ENCODE data around the gene PAX7.

Gene PAX7

GRCh38 chr1:18608534-18608933 lies 22.1 kb upstream of the PAX7 start:
- H3K4me1 Mint-ChIP-seq: no peaks in the 10 kb centered on the region
- no peak overlapping the region for H3K4me3 Mint-ChIP-seq
- no peaks in the 10 kb centered on the region for H3K9me3 Mint-ChIP-seq
- H3K27ac Mint-ChIP-seq: no peak overlapping the region
- H3K27me3 Mint-ChIP-seq: peaks cover 10% of the 10 kb centered on the region
- DNase-seq (no peak), ATAC-seq (no peak)

GRCh38 chr1:18611311-18611710 lies 19.3 kb upstream of the PAX7 start:
- no peak for DNase-seq
- Mint-ChIP-seq H3K4me1 (no peaks in the 10 kb centered on the region), H3K9me3 (no peaks in the 10 kb centered on the region), H3K27me3 (peaks cover 17% of the 10 kb centered on the region), H3K4me3 (no peak overlapping the region), H3K27ac (no peak overlapping the region)
- ATAC-seq: no peak

GRCh38 chr1:18612073-18612472 lies 18.6 kb upstream of the PAX7 start:
- Mint-ChIP-seq H3K9me3 (no peaks in the 10 kb centered on the region), H3K4me1 (no peaks in the 10 kb centered on the region), H3K27ac (no peak overlapping the region), H3K4me3 (no peak overlapping the region), H3K27me3 (peaks cover 17% of the 10 kb centered on the region)
- ATAC-seq: no peak
- DNase-seq: no peak

- no peaks in the 10 kb centered on the region for H3K9me3 Mint-ChIP-seq
- no peak overlapping the region for H3K4me3 Mint-ChIP-seq
- H3K4me1 Mint-ChIP-seq: no peaks in the 10 kb centered on the region
- H3K27me3 Mint-ChIP-seq: peaks cover 26% of the 10 kb centered on the region
- DNase-seq (no peak), ATAC-seq (no peak)
- H3K27ac Mint-ChIP-seq: no peak overlapping the region
Observed at GRCh38 chr1:18614069-18614735, 16.4 kb upstream of the PAX7 start.

- Mint-ChIP-seq H3K27me3 (peaks cover 48% of the 10 kb centered on the region), H3K4me1 (no peaks in the 10 kb centered on the region), H3K4me3 (no peak overlapping the region), H3K9me3 (no peaks in the 10 kb centered on the region), H3K27ac (no peak overlapping the region)
- ATAC-seq: peak; percentile 84
- DNase-seq: no peak
Observed at GRCh38 chr1:18618546-18619466, 11.8 kb upstream of the PAX7 start.

- no peaks in the 10 kb centered on the region for H3K4me1 Mint-ChIP-seq
- DNase-seq: no peak
- ATAC-seq: no peak
- peaks cover 48% of the 10 kb centered on the region for H3K27me3 Mint-ChIP-seq
- no peak overlapping the region for H3K27ac Mint-ChIP-seq
- no peaks in the 10 kb centered on the region for H3K9me3 Mint-ChIP-seq
- H3K4me3 Mint-ChIP-seq: no peak overlapping the region
Observed at GRCh38 chr1:18619467-18619835, 11.2 kb upstream of the PAX7 start.

GRCh38 chr1:18628511-18628910 lies 2.1 kb upstream of the PAX7 start:
- H3K4me1 Mint-ChIP-seq: peaks cover 31% of the 10 kb centered on the region
- H3K27me3 Mint-ChIP-seq: peaks cover 100% of the 10 kb centered on the region
- ATAC-seq: no peak

GRCh38 chr1:18629659-18630510 lies 761 bp upstream of the PAX7 start:
- H3K4me3 Mint-ChIP-seq: peak overlapping the region in 1 of 2 donors; percentile 3
- no peak overlapping the region for H3K27ac Mint-ChIP-seq
- peaks cover 100% of the 10 kb centered on the region for H3K27me3 Mint-ChIP-seq
- peaks cover 39% of the 10 kb centered on the region for H3K4me1 Mint-ChIP-seq
- H3K9me3 Mint-ChIP-seq: no peaks in the 10 kb centered on the region
- ATAC-seq: no peak
- DNase-seq: no peak

More at GRCh38 chr1:18628511-18628910, 2.1 kb upstream of the PAX7 start:
- Mint-ChIP-seq H3K9me3 (no peaks in the 10 kb centered on the region), H3K4me3 (no peak overlapping the region), H3K27ac (no peak overlapping the region)
- no peak for DNase-seq

- H3K27me3 Mint-ChIP-seq: peaks cover 100% of the 10 kb centered on the region
- peak overlapping the region in 1 of 2 donors; percentile 55 for H3K27ac Mint-ChIP-seq
- H3K4me3 Mint-ChIP-seq: peak overlapping the region; percentile 17 to 23
- ATAC-seq (no peak), DNase-seq (no peak)
- H3K9me3 Mint-ChIP-seq: no peaks in the 10 kb centered on the region
- H3K4me1 Mint-ChIP-seq: peaks cover 51% of the 10 kb centered on the region
Observed at GRCh38 chr1:18631496-18632217, 1.0 kb downstream of the PAX7 start.

GRCh38 chr1:18632218-18632588 lies 1.6 kb downstream of the PAX7 start:
- Mint-ChIP-seq H3K9me3 (no peaks in the 10 kb centered on the region), H3K27me3 (peaks cover 100% of the 10 kb centered on the region), H3K27ac (peak overlapping the region in 1 of 2 donors; percentile 21), H3K4me1 (peaks cover 56% of the 10 kb centered on the region), H3K4me3 (peak overlapping the region in 1 of 2 donors; percentile 23)
- no peak for ATAC-seq
- no peak for DNase-seq

GRCh38 chr1:18632783-18633421 lies 2.3 kb downstream of the PAX7 start:
- Mint-ChIP-seq H3K4me1 (peaks cover 61% of the 10 kb centered on the region), H3K9me3 (no peaks in the 10 kb centered on the region), H3K27me3 (peaks cover 100% of the 10 kb centered on the region), H3K27ac (no peak overlapping the region), H3K4me3 (no peak overlapping the region)
- DNase-seq (no peak), ATAC-seq (no peak)

- no peaks in the 10 kb centered on the region for H3K9me3 Mint-ChIP-seq
- H3K4me1 Mint-ChIP-seq: peaks cover 61% of the 10 kb centered on the region
- H3K27ac Mint-ChIP-seq: no peak overlapping the region
- DNase-seq (no peak), ATAC-seq (no peak)
- no peak overlapping the region for H3K4me3 Mint-ChIP-seq
- peaks cover 100% of the 10 kb centered on the region for H3K27me3 Mint-ChIP-seq
Observed at GRCh38 chr1:18633422-18634155, 2.9 kb downstream of the PAX7 start.

GRCh38 chr1:18634276-18634675 lies 3.6 kb downstream of the PAX7 start:
- no peak for ATAC-seq
- H3K27ac Mint-ChIP-seq: no peak overlapping the region
- H3K4me3 Mint-ChIP-seq: no peak overlapping the region

GRCh38 chr1:18635070-18635577 lies 4.5 kb downstream of the PAX7 start:
- Mint-ChIP-seq H3K27me3 (peaks cover 100% of the 10 kb centered on the region), H3K4me3 (no peak overlapping the region), H3K27ac (no peak overlapping the region), H3K4me1 (peaks cover 68% of the 10 kb centered on the region), H3K9me3 (no peaks in the 10 kb centered on the region)
- ATAC-seq: no peak
- no peak for DNase-seq

More at GRCh38 chr1:18634276-18634675, 3.6 kb downstream of the PAX7 start:
- peaks cover 100% of the 10 kb centered on the region for H3K27me3 Mint-ChIP-seq
- no peak for DNase-seq
- no peaks in the 10 kb centered on the region for H3K9me3 Mint-ChIP-seq
- peaks cover 62% of the 10 kb centered on the region for H3K4me1 Mint-ChIP-seq
